Panc1 (cell line): Measurements from ENCODE around the gene KRT12. TPM values are rescaled to one million over a fixed set of nuclear protein-coding genes. Genes with fewer than 3 reads are reported as not detected.

ENCODE experiments used
- ATAC-seq: fragments of 200-7000 bp; cut with Tn5 transposase; 2 replicates; pipeline ENCODE4 v1.9.1; 2020; ENCODE audit warnings: mild to moderate bottlenecking, moderate library complexity
- BruUV-seq: library from RNA; stranded (reverse); fragments of 400-500 nt; replicated peaks from 2 replicates; lab custom pipeline; 2021; lab: Mats Ljungman, UMichigan
- CTCF ChIA-PET: fragments of 300-600 bp; sonication (Branson Sonifier 250); formaldehyde crosslinking; loops from one replicate; lab custom pipeline; 2022; ENCODE audit warnings: antibody characterized with exemption; lab: Charles Lee
- POLR2A ChIA-PET: fragments of 300-600 bp; sonication (Branson Sonifier 250); formaldehyde crosslinking; loops from one replicate; lab custom pipeline; 2022; ENCODE audit warnings: antibody characterized with exemption; lab: Charles Lee
- DNase-seq: peaks from one replicate; pipeline ENCODE4 v3.0.0-alpha.2; 2010; ENCODE audit warnings: low read depth, low spot score
- H3K27ac ChIP-seq: 2 replicates; pipeline ENCODE4 v1.5.1; 2011; ENCODE audit warnings: mild to moderate bottlenecking, low read length, inconsistent platforms
- H3K27me3 ChIP-seq: fragments of 200-500 bp; sonication (Bioruptor generic); 2 replicates; pipeline ENCODE4 v1.6.0; 2014; ENCODE audit warnings: low read length, inconsistent platforms; ENCODE audit not compliant: control insufficient read depth, insufficient read depth
- H3K36me3 ChIP-seq: fragments of 200-500 bp; sonication (Bioruptor generic); 2 replicates; pipeline ENCODE4 v1.5.1; 2014; ENCODE audit warnings: inconsistent platforms, mild to moderate bottlenecking, low read length, moderate library complexity; ENCODE audit not compliant: control insufficient read depth, insufficient read depth
- H3K4me1 ChIP-seq: 2 replicates; pipeline ENCODE4 v1.5.1; 2011; ENCODE audit warnings: inconsistent platforms, mild to moderate bottlenecking, low read length, moderate library complexity; ENCODE audit not compliant: control insufficient read depth, insufficient read depth
- H3K4me3 ChIP-seq, 2 experiments: 2 replicates each; pipeline ENCODE4 v1.5.1; 2011 to 2012; ENCODE audit warnings: low read depth in 2 of 2, low read length in 2 of 2, mild to moderate bottlenecking in 2 of 2, inconsistent platforms in 1 of 2, moderate library complexity in 1 of 2
- H3K9me3 ChIP-seq: fragments of 200-500 bp; sonication (Bioruptor generic); 2 replicates; pipeline ENCODE4 v1.5.1; 2014; ENCODE audit warnings: low read depth, mild to moderate bottlenecking, inconsistent platforms, low read length, moderate library complexity; ENCODE audit not compliant: control insufficient read depth, insufficient read depth
- POLR2AphosphoS5 ChIP-seq: IDR thresholded peaks from 2 replicates; pipeline ENCODE4 v1.6.1; 2012; ENCODE audit warnings: mild to moderate bottlenecking, low read depth, low read length, moderate library complexity
- REST ChIP-seq, 2 experiments: IDR thresholded peaks; 2 replicates each; pipeline ENCODE4 v1.6.1; 2011 to 2012; ENCODE audit warnings: low read depth in 2 of 2, control low read depth in 1 of 2, low read length in 1 of 2, mild to moderate bottlenecking in 1 of 2, moderate library complexity in 1 of 2; ENCODE audit not compliant: insufficient read depth in 1 of 2
- SIN3A ChIP-seq: IDR thresholded peaks from 2 replicates; pipeline ENCODE4 v1.6.1; 2012; ENCODE audit warnings: low read depth, mild to moderate bottlenecking, low read length, moderate library complexity, borderline replicate concordance; ENCODE audit not compliant: insufficient read depth
- TCF7L2 ChIP-seq: IDR thresholded peaks from 2 replicates; pipeline ENCODE4 v1.6.1; 2011; ENCODE audit warnings: mild to moderate bottlenecking, low read depth, low read length, inconsistent platforms
- in situ Hi-C: cut with HindIII; loops from 2 replicates; pipeline ENCODE4 v1.10.0; 2016; ENCODE audit warnings: low sequenced_read_pairs, low pct_unique_long_range_greater_than_20kb
- intact Hi-C: fragments of 100-400 bp; cut with micrococcal nuclease; formaldehyde crosslinking; loops from one replicate; pipeline ENCODE4 v1.10.0; 2022; ENCODE audit not compliant: unreplicated experiment
- total RNA-seq: library from RNA; stranded (reverse); gene quantifications from one replicate; pipeline ENCODE4 v1.2.1, GENCODE V29; 2021; ENCODE audit not compliant: unreplicated experiment
- TF ChIP-seq, protein P1 (sequence below): fragments of 450-650 bp; IDR thresholded peaks from 2 replicates; pipeline ENCODE4 v1.5.1; 2017; ENCODE audit warnings: mild to moderate bottlenecking

KRT12 gene
- total RNA-seq, 1 experiment from 2014 or later = not detected

GRCh38 chr17:40914075-40914855 is 47.2 kb upstream of the KRT12 start:
- H3K36me3 ChIP-seq = no peaks in the 10 kb centered on the region
- H3K4me3 ChIP-seq = no peak overlapping the region
- ChIA-PET CTCF (no interaction called here), POLR2A (no interaction called here)
- TF ChIP-seq TCF7L2 = no peak
- TF ChIP-seq, protein P1, sequence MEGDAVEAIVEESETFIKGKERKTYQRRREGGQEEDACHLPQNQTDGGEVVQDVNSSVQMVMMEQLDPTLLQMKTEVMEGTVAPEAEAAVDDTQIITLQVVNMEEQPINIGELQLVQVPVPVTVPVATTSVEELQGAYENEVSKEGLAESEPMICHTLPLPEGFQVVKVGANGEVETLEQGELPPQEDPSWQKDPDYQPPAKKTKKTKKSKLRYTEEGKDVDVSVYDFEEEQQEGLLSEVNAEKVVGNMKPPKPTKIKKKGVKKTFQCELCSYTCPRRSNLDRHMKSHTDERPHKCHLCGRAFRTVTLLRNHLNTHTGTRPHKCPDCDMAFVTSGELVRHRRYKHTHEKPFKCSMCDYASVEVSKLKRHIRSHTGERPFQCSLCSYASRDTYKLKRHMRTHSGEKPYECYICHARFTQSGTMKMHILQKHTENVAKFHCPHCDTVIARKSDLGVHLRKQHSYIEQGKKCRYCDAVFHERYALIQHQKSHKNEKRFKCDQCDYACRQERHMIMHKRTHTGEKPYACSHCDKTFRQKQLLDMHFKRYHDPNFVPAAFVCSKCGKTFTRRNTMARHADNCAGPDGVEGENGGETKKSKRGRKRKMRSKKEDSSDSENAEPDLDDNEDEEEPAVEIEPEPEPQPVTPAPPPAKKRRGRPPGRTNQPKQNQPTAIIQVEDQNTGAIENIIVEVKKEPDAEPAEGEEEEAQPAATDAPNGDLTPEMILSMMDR = no peak
- TF ChIP-seq REST (IDR thresholded peaks at IDR 0.05; ENCODE audit: insufficient read depth in 1 of 2, low read depth in 2 of 2, low read length in 1 of 2) = no peak
- no peak for TF ChIP-seq POLR2AphosphoS5
- no peak for TF ChIP-seq SIN3A
- no peak for ATAC-seq
- H3K9me3 ChIP-seq = no peaks in the 10 kb centered on the region
- intact Hi-C loops (no loop called here), in situ Hi-C loops (no loop called here)
- H3K27me3 ChIP-seq = no peaks in the 10 kb centered on the region
- H3K27ac ChIP-seq = no peak overlapping the region
- DNase-seq = no peak
- peaks cover 8% of the 10 kb centered on the region; the same call in 1 of the 2 replicates for H3K4me1 ChIP-seq
- no TSS peak for BruUV-seq

- TF ChIP-seq TCF7L2 = no peak
- TF ChIP-seq POLR2AphosphoS5 = no peak
- TF ChIP-seq REST (IDR thresholded peaks at IDR 0.05; ENCODE audit: insufficient read depth in 1 of 2, low read depth in 2 of 2, low read length in 1 of 2) = no peak
- no peak for TF ChIP-seq SIN3A
- TF ChIP-seq, protein P1 = no peak
- Histone ChIP-seq H3K36me3 (no peaks in the 10 kb centered on the region), H3K27me3 (no peaks in the 10 kb centered on the region; the same call in 1 of the 2 replicates), H3K27ac (no peak overlapping the region), H3K4me1 (peaks cover 8% of the 10 kb centered on the region; the same call in 1 of the 2 replicates), H3K9me3 (no peaks in the 10 kb centered on the region), H3K4me3 (no peak overlapping the region)
- intact Hi-C loops (no loop called here), in situ Hi-C loops (no loop called here)
- POLR2A ChIA-PET = interaction anchor here (0.5 kb wide), 1 partner anchor 521 kb away, joined by 6 read pairs; no protein-coding TSS in a partner anchor
- BruUV-seq = no TSS peak
- CTCF ChIA-PET = no interaction called here
- no peak for ATAC-seq
- DNase-seq = no peak
Observed at GRCh38 chr17:40912486-40913210, 45.6 kb upstream of the KRT12 start.
